AG10803 (cell line): ENCODE results near the gene TMEM37.

Source experiments
- DNase-seq: peaks from one replicate; pipeline ENCODE4 v3.0.0; 2010; ENCODE audit warnings: low read depth
- H3K4me3 ChIP-seq: 2 replicates; pipeline ENCODE4 v1.5.1; 2011; ENCODE audit warnings: mild to moderate bottlenecking, low read length, control low read depth
- CTCF ChIP-seq: conservative IDR thresholded peaks from 2 replicates; pipeline ENCODE4 v1.5.1; 2011; ENCODE audit warnings: mild to moderate bottlenecking, low read length, control low read depth, inconsistent platforms

The TMEM37 gene

GRCh38 chr2:119434664-119435063 is 3.0 kb downstream of the TMEM37 start:
- DNase-seq = no peak

GRCh38 chr2:119435081-119435952 is 3.7 kb downstream of the TMEM37 start:
- DNase-seq = no peak
- no peak overlapping the region for H3K4me3 ChIP-seq
- no peak for TF ChIP-seq CTCF

More at GRCh38 chr2:119434664-119435063, 3.0 kb downstream of the TMEM37 start:
- H3K4me3 ChIP-seq = no peak overlapping the region
- TF ChIP-seq CTCF = no peak

GRCh38 chr2:119435953-119436297 is 4.3 kb downstream of the TMEM37 start:
- TF ChIP-seq CTCF = no peak
- H3K4me3 ChIP-seq = no peak overlapping the region
- DNase-seq = no peak

GRCh38 chr2:119436993-119437772 is 5.5 kb downstream of the TMEM37 start:
- no peak overlapping the region for H3K4me3 ChIP-seq
- no peak for DNase-seq
- no peak for TF ChIP-seq CTCF

- H3K4me3 ChIP-seq = no peak overlapping the region
- no peak for DNase-seq
- TF ChIP-seq CTCF = no peak
Measured at GRCh38 chr2:119438128-119438656, 6.5 kb downstream of the TMEM37 start.

- no peak overlapping the region for H3K4me3 ChIP-seq
- TF ChIP-seq CTCF = no peak
Measured at GRCh38 chr2:119438726-119439284, 7.2 kb downstream of the TMEM37 start.

More at GRCh38 chr2:119438726-119439284, 7.2 kb downstream of the TMEM37 start:
- DNase-seq = no peak
